RWPE2 (cell line): ENCODE results near the gene ZNF528.
A peak's percentile ranks its signal among the peaks of the same experiment; 100 is the strongest.

ENCODE experiments used
- ATAC-seq: fragments of 200-7000 bp; cut with Tn5 transposase; 3 replicates; pipeline ENCODE4 v1.9.1; 2021; ENCODE audit warnings: low read depth
- DNase-seq: peaks from one replicate; pipeline ENCODE4 v3.0.0-alpha.2; 2020; ENCODE audit warnings: low spot score
- H3K27ac ChIP-seq: fragments of 450-650 bp; 2 replicates; pipeline ENCODE4 v1.5.1; 2017; ENCODE audit warnings: mild to moderate bottlenecking; ENCODE audit not compliant: poor library complexity, severe bottlenecking
- H3K27me3 ChIP-seq: fragments of 250-450 bp; sonication (Bioruptor Pico); 2 replicates; pipeline ENCODE4 v1.5.1; 2021; ENCODE audit warnings: mild to moderate bottlenecking, moderate library complexity; ENCODE audit not compliant: insufficient read depth, poor library complexity, severe bottlenecking
- H3K36me3 ChIP-seq: fragments of 250-450 bp; sonication (Bioruptor Pico); 2 replicates; pipeline ENCODE4 v1.5.1; 2020; ENCODE audit warnings: low read depth, mild to moderate bottlenecking, moderate library complexity
- H3K4me1 ChIP-seq: fragments of 250-450 bp; sonication (Bioruptor Pico); 2 replicates; pipeline ENCODE4 v1.5.1; 2021; ENCODE audit warnings: mild to moderate bottlenecking, moderate library complexity; ENCODE audit not compliant: insufficient read depth, poor library complexity, severe bottlenecking
- H3K4me3 ChIP-seq: fragments of 250-450 bp; sonication (Bioruptor Pico); 2 replicates; pipeline ENCODE4 v1.5.1; 2021; ENCODE audit warnings: mild to moderate bottlenecking, moderate library complexity; ENCODE audit not compliant: severe bottlenecking
- H3K9me3 ChIP-seq: fragments of 250-450 bp; sonication (Bioruptor Pico); 2 replicates; pipeline ENCODE4 v1.5.1; 2021; ENCODE audit warnings: mild to moderate bottlenecking, moderate library complexity; ENCODE audit not compliant: severe bottlenecking
- TF ChIP-seq, protein P1 (sequence below): fragments of 450-650 bp; IDR thresholded peaks from one replicate; pipeline ENCODE4 v1.5.1; 2017; ENCODE audit warnings: mild to moderate bottlenecking, moderate library complexity; ENCODE audit not compliant: poor library complexity, severe bottlenecking

ZNF528 gene

DNA sequence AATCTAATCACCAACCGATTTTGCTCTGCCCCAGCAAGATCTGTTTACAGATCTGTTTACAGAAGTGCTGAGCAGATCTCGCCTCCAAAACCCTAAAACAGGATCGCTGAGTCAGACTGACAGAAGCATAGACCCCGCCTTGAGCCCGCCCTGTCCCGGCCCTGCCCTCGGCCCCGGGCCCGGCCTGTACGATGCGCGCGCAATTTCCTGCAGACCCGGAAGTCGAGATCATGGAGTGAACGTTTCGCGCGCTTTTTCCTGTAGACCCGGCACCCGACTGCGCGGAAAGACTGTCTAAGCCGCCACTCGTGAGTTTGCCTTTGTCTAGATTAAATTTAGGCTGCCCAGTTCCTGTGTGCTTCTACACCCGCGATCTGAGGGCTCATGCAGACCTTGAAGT, 31.3 kb downstream of the ZNF528 start, which contains the start of gene ZNF534:
ZNF534 (plus strand) TSS at position 212 of the 400 bp plus-strand sequence. CDS start 2,327 bp downstream, outside the sequence.
- no peaks in the 10 kb centered on the region for H3K27me3 ChIP-seq
- DNase-seq: no peak
- H3K36me3 ChIP-seq: no peaks in the 10 kb centered on the region
- no peaks in the 10 kb centered on the region for H3K4me1 ChIP-seq
- TF ChIP-seq, protein P1, sequence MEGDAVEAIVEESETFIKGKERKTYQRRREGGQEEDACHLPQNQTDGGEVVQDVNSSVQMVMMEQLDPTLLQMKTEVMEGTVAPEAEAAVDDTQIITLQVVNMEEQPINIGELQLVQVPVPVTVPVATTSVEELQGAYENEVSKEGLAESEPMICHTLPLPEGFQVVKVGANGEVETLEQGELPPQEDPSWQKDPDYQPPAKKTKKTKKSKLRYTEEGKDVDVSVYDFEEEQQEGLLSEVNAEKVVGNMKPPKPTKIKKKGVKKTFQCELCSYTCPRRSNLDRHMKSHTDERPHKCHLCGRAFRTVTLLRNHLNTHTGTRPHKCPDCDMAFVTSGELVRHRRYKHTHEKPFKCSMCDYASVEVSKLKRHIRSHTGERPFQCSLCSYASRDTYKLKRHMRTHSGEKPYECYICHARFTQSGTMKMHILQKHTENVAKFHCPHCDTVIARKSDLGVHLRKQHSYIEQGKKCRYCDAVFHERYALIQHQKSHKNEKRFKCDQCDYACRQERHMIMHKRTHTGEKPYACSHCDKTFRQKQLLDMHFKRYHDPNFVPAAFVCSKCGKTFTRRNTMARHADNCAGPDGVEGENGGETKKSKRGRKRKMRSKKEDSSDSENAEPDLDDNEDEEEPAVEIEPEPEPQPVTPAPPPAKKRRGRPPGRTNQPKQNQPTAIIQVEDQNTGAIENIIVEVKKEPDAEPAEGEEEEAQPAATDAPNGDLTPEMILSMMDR: no peak
- no peak within 1 kb of the TSS for H3K4me3 ChIP-seq
- no peak for ATAC-seq
- H3K27ac ChIP-seq: no peak within 1 kb of the TSS
- H3K9me3 ChIP-seq: no peaks in the 10 kb centered on the region

DNA sequence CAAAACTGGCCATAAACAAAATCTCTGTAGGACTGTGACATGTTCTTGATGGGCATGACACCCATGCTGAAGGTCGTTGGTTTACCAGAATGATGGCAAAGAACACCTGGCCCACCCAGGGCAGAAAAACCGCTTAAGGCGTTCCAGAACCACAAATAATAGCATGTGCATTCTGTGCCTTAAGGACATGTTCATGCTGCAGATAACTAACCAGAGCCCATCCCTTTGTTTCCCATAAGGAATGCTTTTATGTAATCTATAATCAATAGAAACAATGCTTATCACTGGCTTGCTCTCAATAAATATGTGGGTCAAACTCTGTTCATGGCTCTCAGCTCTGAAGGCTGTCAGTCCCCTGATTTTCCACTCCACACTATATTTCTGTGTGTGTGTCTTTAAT, 44.5 kb downstream of the ZNF528 start:
- Histone ChIP-seq H3K4me1 (no peaks in the 10 kb centered on the region), H3K4me3 (no peak overlapping the region), H3K27me3 (no peaks in the 10 kb centered on the region), H3K9me3 (peaks cover 7% of the 10 kb centered on the region), H3K36me3 (no peaks in the 10 kb centered on the region), H3K27ac (no peak overlapping the region)
- DNase-seq (no peak), ATAC-seq (no peak)
- TF ChIP-seq, protein P1: no peak

DNA sequence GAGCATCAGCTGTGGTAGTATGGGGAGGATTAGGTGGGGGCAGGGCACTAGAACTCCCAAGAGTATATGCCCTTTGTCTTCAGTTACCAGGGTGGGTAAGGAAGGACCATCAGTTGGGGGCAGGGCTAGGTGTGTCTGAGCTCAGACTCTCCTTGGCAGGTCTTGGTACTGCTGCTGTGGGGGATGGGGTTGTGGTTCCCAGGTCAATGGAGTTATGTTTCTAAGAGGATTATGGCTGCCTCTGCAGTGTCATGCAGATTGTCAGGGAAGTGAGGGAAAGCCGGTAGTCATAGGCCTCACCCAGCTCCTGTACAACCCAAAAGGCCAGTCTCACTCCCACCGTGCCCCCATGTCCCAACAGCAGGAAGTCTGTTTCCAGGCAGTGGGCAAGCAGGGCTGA, 46.9 kb downstream of the ZNF528 start:
- H3K9me3 ChIP-seq: peaks cover 7% of the 10 kb centered on the region
- H3K4me1 ChIP-seq: no peaks in the 10 kb centered on the region
- no peak for ATAC-seq
- no peaks in the 10 kb centered on the region for H3K36me3 ChIP-seq
- H3K27me3 ChIP-seq: no peaks in the 10 kb centered on the region
- no peak overlapping the region for H3K4me3 ChIP-seq
- DNase-seq: no peak
- H3K27ac ChIP-seq: no peak overlapping the region
- TF ChIP-seq, protein P1: no peak

DNA sequence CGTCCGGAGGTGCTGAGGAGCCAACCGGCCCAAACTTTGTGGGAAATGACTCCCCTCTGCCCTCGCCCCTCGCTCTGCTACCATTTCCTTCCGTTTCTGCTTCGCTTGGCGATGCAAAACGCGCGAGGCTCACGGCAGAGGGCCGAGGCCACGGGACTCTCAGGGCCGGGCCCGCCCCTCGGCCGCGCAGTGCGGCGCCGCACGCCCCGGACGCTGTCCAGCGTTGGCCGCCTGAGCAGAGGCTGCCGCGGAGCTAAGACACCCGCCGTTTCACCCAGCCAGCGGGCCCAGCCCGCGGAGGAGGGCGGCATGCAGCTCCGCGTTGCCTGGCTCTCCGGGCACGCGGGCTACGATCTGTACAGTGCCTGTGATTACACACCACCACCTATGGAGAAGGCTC, 53.6 kb downstream of the ZNF528 start:
- peaks cover 5% of the 10 kb centered on the region for H3K9me3 ChIP-seq
- H3K27me3 ChIP-seq: no peaks in the 10 kb centered on the region
- no peak overlapping the region for H3K4me3 ChIP-seq
- no peak for DNase-seq
- no peaks in the 10 kb centered on the region for H3K36me3 ChIP-seq
- no peaks in the 10 kb centered on the region for H3K4me1 ChIP-seq
- no peak for ATAC-seq
- H3K27ac ChIP-seq: no peak overlapping the region
- TF ChIP-seq, protein P1: no peak

DNA sequence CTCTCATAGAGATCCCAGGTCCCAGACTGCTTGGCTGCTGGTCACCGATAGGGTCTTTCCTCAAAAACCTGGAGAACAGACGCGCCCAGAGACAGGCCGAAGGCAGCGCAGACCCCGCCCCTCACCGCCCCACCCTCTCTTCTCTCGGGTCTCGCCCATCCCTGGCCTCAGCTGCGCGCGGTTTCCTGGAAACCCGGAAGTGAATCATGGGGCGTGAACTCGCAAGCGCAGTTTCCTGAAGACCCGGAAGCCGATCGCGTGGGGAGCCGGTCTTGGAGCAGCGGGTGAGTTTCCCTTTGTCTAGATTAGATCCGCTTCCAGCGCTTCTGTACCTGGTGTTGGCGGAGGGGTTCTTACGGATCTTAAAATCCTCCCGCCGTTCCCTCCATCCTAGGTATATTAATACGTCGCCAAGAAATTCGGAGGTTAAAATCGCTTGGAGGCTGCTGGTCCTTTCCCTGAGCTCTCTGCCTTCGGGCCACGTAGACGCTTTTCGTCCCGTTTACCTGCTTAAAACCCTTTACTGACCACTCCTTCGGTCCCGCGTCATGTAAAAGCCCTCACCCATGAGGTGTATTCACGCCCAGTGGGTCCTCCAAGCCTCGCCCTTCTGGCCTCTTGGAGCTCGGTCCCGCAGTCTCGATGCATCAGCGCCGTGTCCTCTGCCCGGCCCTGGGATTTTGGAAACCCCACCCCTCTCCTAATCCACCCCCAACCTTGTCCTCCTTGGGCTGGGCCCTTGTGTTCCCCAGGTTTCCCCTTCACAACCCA, 55.9 kb downstream of the ZNF528 start, which contains the start of gene ZNF578:
ZNF578 (plus strand) TSS at position 230 of the 771 bp plus-strand sequence. CDS start 48,293 bp downstream, outside the sequence.
- Histone ChIP-seq H3K27ac (no peak within 1 kb of the TSS), H3K27me3 (no peaks in the 10 kb centered on the region), H3K4me1 (no peaks in the 10 kb centered on the region), H3K9me3 (peaks cover 10% of the 10 kb centered on the region), H3K4me3 (peak within 1 kb of the TSS; percentile 32), H3K36me3 (no peaks in the 10 kb centered on the region)
- ATAC-seq: peak; percentile 65
- TF ChIP-seq, protein P1: no peak
- DNase-seq: peak; percentile 62
